ENCODE results near the gene LSR.

The LSR gene

DNA sequence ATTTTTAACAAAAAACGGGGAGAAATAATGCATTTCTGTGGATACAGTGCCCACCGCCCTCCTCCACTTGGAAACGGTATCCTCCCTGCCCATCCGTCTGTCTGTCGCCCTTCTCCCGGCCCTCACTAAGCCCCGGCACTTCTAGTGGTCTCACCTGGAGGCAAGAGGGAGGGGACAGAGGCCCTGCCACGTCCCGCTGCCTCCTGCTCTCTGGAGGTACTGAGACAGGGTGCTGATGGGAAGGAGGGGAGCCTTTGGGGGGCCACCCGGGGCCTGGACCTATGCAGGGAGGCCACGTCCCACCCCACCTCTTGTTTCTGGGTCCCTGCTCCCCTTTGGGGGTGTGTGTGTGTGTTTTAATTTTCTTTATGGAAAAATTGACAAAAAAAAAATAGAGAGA lies 30.6 kb downstream of the LSR start:
- TF ChIP-seq EZH2 (IDR thresholded peaks at IDR 0.05; ENCODE audit: borderline replicate concordance, low read length) = no peak
- TF ChIP-seq, protein P1, sequence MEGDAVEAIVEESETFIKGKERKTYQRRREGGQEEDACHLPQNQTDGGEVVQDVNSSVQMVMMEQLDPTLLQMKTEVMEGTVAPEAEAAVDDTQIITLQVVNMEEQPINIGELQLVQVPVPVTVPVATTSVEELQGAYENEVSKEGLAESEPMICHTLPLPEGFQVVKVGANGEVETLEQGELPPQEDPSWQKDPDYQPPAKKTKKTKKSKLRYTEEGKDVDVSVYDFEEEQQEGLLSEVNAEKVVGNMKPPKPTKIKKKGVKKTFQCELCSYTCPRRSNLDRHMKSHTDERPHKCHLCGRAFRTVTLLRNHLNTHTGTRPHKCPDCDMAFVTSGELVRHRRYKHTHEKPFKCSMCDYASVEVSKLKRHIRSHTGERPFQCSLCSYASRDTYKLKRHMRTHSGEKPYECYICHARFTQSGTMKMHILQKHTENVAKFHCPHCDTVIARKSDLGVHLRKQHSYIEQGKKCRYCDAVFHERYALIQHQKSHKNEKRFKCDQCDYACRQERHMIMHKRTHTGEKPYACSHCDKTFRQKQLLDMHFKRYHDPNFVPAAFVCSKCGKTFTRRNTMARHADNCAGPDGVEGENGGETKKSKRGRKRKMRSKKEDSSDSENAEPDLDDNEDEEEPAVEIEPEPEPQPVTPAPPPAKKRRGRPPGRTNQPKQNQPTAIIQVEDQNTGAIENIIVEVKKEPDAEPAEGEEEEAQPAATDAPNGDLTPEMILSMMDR (IDR thresholded peaks at IDR 0.05; ENCODE audit: low read length) = no peak
- Histone ChIP-seq H3F3A (ENCODE audit: insufficient read depth, low read length) (no peaks in the 10 kb centered on the region; the same call in 1 of the 2 replicates), H3K9me2 (ENCODE audit: low read depth, low read length) (no peaks in the 10 kb centered on the region), H2AFZ (ENCODE audit: low read length) (no peak overlapping the region), H3K36me3 (ENCODE audit: insufficient read depth, low read length) (peaks cover 47% of the 10 kb centered on the region), H3K79me2 (ENCODE audit: insufficient read depth, low read length) (no peaks in the 10 kb centered on the region), H4K20me1 (ENCODE audit: insufficient read depth, low read length) (no peaks in the 10 kb centered on the region), H3K4me1 (ENCODE audit: insufficient read depth, low read length, severe bottlenecking) (peaks cover 9% of the 10 kb centered on the region), H3K9ac (ENCODE audit: low read length) (no peak overlapping the region), H3K27me3 (ENCODE audit: insufficient read depth, low read length) (peaks cover 5% of the 10 kb centered on the region; the same call in 1 of the 2 replicates), H3K4me2 (ENCODE audit: low read length) (no peak overlapping the region), H3K4me3 (ENCODE audit: low read depth, low read length, poor library complexity, severe bottlenecking) (no peak overlapping the region), H3K27ac (ENCODE audit: low read depth, low read length, poor library complexity, severe bottlenecking) (no peak overlapping the region), H3K9me3 (ENCODE audit: low read length) (no peaks in the 10 kb centered on the region)

- Histone ChIP-seq H3K4me2 (ENCODE audit: low read length) (no peak overlapping the region), H3K79me2 (ENCODE audit: insufficient read depth, low read length) (no peaks in the 10 kb centered on the region)
Measured at GRCh38 chr19:35279985-35280821, 31.4 kb downstream of the LSR start.

DNA sequence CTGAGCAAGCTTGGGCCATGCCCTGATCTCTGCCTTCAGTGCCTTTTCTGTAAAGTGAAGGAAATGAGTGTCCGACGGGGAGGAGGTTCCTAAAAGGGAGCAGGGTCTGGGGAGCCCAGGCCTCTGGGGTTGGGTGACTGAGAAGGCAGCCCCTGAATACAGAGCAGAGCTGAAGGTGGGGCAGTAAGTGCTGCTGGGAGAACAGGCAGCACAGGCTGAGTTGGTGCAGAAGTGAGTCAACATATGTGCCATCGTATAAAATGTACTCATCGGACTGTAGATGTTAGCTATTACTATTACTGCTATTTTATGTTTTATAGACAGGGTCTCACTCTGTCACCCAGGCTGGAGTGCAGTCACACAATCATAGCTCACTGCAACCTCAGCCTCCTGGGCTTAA lies 32.5 kb downstream of the LSR start:
- no peaks in the 10 kb centered on the region for H3K79me2 ChIP-seq (ENCODE audit: insufficient read depth, low read length)
- TF ChIP-seq, protein P1 (IDR thresholded peaks at IDR 0.05; ENCODE audit: low read length) = no peak
- no peak for TF ChIP-seq EZH2 (IDR thresholded peaks at IDR 0.05; ENCODE audit: borderline replicate concordance, low read length)
- no peak overlapping the region for H3K4me3 ChIP-seq (ENCODE audit: low read depth, low read length, poor library complexity, severe bottlenecking)
- H3F3A ChIP-seq (ENCODE audit: insufficient read depth, low read length) = no peaks in the 10 kb centered on the region; the same call in 1 of the 2 replicates
- peaks cover 29% of the 10 kb centered on the region for H3K36me3 ChIP-seq (ENCODE audit: insufficient read depth, low read length)
- H3K9me3 ChIP-seq (ENCODE audit: low read length) = no peaks in the 10 kb centered on the region
- H3K9me2 ChIP-seq (ENCODE audit: low read depth, low read length) = no peaks in the 10 kb centered on the region
- no peak overlapping the region for H3K27ac ChIP-seq (ENCODE audit: low read depth, low read length, poor library complexity, severe bottlenecking)
- H3K4me2 ChIP-seq (ENCODE audit: low read length) = no peak overlapping the region
- H3K27me3 ChIP-seq (ENCODE audit: insufficient read depth, low read length) = peaks cover 5% of the 10 kb centered on the region; the same call in 1 of the 2 replicates
- H3K9ac ChIP-seq (ENCODE audit: low read length) = no peak overlapping the region
- no peaks in the 10 kb centered on the region for H4K20me1 ChIP-seq (ENCODE audit: insufficient read depth, low read length)
- no peak overlapping the region for H2AFZ ChIP-seq (ENCODE audit: low read length)
- peaks cover 9% of the 10 kb centered on the region for H3K4me1 ChIP-seq (ENCODE audit: insufficient read depth, low read length, severe bottlenecking)

More at GRCh38 chr19:35279985-35280821, 31.4 kb downstream of the LSR start:
- Histone ChIP-seq H3K36me3 (ENCODE audit: insufficient read depth, low read length) (peaks cover 40% of the 10 kb centered on the region), H3F3A (ENCODE audit: insufficient read depth, low read length) (no peaks in the 10 kb centered on the region; the same call in 1 of the 2 replicates), H2AFZ (ENCODE audit: low read length) (no peak overlapping the region), H3K4me1 (ENCODE audit: insufficient read depth, low read length, severe bottlenecking) (peaks cover 9% of the 10 kb centered on the region), H4K20me1 (ENCODE audit: insufficient read depth, low read length) (no peaks in the 10 kb centered on the region), H3K4me3 (ENCODE audit: low read depth, low read length, poor library complexity, severe bottlenecking) (no peak overlapping the region), H3K9me3 (ENCODE audit: low read length) (no peaks in the 10 kb centered on the region), H3K27ac (ENCODE audit: low read depth, low read length, poor library complexity, severe bottlenecking) (no peak overlapping the region), H3K27me3 (ENCODE audit: insufficient read depth, low read length) (peaks cover 5% of the 10 kb centered on the region; the same call in 1 of the 2 replicates), H3K9me2 (ENCODE audit: low read depth, low read length) (no peaks in the 10 kb centered on the region), H3K9ac (ENCODE audit: low read length) (no peak overlapping the region)
- no peak for TF ChIP-seq EZH2 (IDR thresholded peaks at IDR 0.05; ENCODE audit: borderline replicate concordance, low read length)
